ELF-1 (cell line): ENCODE measurements around the gene TREML2.

Experiments
- DNase-seq: peaks from one replicate; pipeline ENCODE4 v3.0.0-alpha.2; 2016; ENCODE audit warnings: low read depth, low spot score

Gene TREML2

DNA sequence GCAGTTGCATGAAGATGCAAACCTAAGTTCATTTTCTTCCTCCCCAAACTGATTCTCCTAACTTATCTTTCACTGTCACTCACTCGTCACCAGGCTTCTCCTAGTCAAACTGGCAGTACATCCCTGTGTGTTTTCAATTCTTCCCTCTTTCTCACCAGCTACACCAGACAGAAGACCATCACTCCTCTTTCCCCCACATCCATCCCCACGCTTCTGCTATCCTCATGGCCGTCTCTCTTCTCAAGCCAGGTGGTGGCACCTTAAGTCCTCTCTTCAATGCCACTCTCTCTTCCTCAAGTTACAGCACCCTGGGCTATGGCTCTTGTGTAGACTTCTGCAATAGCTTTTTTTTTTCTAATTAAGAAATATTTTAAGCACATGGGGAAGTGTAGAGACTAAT is 23.7 kb downstream of the TREML2 start:
- no peak for DNase-seq

DNA sequence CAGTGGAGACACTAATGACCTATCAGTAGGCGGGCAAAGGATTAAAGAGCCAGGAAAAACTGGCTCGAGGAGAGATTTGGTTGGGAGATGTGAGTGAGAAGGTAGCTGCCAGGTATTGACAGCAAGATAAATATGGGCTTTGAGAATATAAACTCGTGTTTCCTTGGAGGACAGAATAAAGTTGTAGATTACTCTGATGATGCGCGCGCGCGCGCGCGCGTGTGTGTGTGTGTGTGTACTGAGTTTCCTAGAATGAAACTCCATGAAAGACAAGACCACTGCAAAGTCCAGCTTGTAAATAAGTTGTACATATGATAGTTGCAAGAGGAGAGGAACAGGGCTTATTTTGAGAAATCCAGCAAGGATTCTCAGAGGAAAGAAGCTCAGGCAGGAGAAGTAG is 24.8 kb downstream of the TREML2 start:
- no peak for DNase-seq

DNA sequence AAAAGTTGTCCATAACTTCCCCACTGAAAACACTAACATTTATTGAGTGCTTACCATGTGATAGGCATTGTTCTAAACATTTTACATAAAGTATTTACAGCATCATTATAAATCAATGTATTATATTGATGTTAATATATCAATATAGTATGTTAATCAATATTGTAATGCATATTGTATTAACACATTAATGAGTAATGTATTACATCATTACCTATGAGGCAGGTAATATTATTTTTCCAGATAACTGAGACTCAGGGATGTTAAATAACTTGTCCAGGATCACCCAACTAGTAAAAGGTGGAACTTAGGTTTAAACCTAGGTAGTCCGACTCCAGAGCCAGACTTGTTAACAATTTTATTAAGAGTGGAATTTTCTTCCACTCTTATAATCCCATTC is 25.9 kb downstream of the TREML2 start:
- DNase-seq = no peak

DNA sequence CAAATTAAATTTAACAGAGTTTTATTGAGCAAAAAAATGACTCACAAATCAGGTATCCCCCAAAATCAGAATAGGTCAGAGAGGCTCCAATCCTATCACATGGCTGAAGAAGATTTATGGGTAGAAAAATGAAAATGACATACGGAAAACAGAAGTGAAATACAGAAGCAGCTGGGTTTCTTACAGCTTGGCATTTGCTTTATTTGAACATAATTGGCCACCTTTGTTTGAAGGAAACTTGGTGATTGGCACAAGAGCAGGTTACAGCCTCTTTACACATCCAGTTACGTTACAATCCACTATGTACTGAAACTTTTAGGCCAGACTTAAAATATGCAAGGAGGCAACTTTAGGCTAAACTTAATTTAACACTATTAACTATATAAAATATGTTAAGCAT is 26.3 kb downstream of the TREML2 start:
- DNase-seq = no peak

DNA sequence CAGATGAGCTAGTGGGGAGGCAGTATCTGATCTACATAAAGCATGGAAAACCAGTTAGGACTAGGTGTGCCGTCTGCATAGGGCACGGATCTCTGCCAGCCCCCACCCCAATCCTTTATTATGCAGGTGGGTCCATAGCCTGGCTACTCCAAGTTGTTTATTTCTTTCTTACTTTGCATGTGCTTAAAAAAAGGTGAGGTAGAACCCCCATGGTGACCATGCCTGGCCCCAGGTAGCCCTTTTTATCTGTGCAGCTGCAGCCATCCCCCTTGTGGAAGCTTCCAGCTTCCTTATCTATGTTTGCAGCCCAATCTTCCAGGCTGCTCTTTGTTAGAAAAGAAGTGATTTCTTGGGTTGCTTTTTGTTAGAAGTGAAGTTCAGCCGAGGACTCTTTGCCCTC is 29.0 kb downstream of the TREML2 start:
- DNase-seq = no peak

DNA sequence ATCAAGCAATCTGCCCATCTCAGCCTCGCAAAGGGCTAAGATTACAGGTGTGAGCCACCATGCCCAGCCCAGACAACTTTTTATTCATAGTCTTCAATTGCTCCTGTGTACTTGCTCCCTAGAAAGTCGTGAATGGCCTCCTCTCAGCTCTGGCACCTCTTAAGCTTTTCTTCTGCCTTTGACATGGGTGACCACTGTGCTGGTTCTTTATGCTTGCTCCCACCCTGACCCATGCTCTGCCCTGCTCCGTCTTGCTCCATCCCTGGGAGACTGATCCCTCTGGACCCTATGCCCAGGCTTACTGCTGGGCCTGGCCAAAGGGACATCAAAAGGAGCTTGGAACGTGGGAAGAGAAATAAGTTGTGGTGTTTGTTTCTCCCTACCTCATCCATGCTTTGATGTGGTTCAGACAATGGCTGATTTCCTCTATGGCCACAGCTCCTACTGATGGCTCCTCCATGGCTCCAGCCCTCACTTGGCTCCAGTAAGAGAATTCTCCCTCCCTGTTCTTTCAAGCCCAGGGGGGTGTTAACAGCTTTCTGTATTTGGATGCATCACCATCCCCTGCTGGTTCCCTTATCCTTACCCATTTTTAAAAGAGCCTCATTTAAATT is 30.3 kb downstream of the TREML2 start:
- DNase-seq = no peak

DNA sequence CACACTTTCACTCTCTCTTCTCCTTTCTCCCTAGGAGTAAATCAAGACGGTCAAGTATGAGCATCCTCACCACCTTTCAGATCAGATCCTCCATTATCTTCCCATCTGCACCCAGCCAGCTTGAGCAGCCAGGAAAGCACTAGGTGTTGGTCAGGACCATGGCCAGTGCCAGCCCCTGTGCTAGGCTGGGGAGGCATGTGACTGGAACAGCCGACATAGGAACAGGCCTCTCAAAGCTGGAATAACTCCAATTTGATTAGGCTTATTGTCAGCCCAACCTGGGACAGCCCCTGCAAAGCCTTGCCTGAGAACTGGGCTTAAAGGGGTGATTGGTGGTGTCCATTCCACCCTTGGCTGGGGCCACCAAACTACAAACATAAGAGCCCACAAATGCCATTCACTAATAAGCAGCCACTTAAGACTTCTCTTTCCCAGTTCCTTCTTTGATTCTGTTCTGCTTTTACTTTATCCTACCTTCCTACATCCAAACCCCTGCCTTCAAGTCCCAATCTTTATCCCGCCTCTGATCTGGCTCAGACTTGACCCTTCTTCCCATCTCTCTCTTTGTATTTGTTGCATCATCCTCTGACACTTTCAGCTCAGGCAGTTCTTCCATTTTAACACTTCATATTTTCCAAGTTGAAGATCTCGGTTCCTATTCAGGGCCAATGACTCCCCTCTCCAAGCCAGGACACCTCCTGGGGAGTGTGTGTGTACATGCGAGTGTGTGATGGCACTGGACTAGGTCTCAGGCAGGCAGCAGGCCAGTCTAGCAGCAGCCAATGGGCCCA is 33.6 kb downstream of the TREML2 start:
- DNase-seq = peak; percentile 63

DNA sequence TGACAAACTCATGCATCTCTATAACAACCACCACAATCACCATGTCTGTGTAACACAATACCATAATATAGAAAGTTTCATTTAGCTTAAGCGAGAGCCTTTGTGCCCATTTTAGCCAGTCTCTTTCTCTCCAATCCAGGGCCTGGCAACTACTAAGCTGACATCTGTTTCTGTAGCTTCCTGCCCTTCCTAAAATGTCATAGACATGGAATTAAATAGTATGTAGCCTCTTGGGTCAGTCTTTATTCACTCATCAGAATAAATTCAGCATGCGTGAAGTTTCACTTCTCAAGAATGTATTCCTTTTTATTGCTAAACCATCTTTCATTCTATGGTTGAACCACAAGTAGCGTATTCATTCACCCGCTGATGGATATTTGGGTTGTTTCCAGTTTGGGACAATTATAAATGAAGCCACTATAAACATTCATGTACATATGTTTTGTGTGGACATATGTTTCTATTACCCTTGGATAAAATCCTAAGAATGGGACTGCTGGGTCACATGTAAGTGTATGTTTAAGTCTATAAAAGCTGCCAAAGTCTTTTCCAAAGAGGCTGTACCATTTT is 36.3 kb downstream of the TREML2 start:
- DNase-seq = no peak

DNA sequence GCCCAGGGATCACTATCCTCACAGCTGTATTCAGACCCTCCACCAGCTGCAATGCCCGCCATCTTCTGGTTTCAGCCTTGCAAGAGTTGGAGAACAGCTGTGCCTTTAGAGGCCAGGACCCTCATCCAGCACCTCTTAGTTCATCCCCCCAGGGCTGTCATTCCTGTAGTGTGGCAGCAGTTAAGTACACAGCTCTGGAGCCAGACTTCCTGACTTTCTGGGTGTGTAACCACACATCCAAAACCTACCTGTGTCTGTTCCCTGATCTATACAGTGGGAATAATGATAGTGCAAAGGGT is 37.6 kb downstream of the TREML2 start:
- no peak for DNase-seq

DNA sequence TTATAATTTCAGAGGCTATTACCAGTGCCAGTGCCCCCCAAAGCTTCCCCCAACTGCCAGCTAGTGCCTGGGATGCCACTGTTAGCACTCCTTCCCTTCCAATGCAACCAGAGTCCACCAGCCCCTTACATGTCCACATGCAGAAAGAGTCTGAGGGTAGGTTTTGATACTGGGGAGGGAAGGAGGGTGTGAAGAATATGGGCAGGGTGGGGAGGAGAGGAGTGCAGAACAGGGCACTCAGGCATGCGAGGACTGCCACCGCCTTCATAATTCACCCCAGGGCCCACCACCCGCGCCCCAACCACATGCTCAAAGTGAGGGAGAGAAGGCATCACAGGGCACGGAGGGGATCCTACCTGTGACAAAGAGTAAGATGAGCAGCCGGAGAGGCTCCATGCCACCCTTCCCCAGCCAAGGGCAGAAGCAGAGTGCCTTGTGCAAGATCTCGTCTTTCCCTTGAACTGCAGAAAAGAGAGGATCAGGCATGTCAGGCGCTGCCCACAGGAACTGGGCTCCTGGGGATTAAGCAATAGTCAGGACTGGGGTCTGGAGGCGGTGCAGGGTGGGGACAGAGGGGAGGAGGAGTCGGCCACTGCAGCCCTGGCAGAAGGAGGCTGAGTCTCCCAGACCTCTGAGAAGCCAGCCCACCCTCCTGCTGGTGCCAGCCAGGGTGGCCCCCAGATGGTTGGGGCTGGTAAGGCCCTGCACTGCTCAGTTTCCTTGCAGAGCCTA is 38.1 kb downstream of the TREML2 start, which contains the start of gene TREM2:
TSS of gene TREM2 (minus strand) at position 430 of the 732 bp plus-strand sequence. CDS start at position 396, 34 bp downstream.
- DNase-seq = no peak

DNA sequence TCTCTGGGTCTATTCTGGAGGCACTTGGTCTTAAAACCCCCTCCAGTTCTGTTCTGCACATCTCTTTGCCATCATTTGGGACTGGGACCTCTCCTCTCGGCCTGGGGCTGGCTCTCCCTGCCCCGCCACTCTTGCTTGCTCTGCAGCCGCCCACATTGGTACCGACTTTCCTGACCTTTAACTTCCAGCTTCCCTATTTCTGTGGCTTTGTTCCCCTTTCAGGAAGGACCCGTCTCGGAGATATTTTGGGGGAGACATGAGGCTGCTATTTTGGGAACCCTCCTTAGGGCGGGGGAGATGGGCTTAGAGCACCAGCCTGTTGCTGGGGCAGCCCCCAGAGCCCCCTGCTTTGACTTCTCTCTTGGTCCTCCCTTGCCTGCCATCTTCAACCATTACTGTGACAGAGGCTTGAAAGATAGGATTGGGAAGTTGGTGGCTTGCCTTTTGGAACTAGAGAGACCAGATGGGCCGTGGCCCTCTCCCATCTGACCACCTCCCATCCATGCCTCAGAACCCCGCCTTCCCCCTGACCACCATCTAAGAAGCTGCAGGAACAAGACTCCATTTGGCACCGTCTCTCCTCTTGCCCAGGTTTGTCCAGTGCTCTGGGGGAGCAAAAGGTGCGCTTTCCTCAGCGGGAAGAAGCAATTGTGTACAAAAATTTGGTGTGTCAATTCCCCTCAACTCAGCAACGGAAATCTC is 38.9 kb downstream of the TREML2 start:
- no peak for DNase-seq

DNA sequence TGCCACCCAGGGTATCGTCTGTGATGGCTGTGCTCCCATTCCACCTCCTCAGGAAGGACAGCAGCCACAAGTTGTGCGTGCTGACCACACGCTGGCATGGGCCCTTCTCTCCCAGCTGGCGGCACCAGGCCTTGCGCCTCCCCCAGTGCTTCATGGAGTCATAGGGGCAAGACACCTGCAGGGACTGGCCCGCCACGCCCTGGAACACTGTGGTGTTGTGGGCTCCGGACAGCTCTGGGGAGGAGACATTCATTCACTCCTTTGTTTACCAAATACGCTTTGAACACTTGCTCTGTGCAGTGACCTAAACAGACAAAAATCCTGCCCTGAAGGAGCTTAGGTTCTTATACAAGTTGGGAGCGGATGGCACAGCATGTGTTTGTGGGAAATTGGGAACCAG is 39.6 kb downstream of the TREML2 start:
- DNase-seq = peak; percentile 89

DNA sequence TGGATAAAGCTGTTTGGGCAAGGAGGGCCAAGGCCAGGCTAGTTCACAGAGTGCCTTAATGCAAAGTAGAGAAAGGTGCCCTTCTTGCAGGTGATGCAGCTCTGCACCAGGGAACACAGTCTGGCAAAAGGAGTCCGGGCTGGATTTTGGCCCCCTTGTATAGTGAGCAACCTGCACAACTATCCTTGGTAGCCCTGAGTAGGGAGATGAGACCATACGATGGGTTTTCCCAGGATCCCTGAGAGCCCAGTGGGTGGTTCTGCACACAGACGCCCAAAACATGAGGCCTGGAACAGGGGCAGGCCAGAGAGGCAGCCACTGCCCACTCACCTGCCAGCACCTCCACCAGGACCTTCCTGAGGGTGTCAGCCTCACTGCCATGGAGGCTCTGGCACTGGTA is 40.0 kb downstream of the TREML2 start:
- DNase-seq = no peak

DNA sequence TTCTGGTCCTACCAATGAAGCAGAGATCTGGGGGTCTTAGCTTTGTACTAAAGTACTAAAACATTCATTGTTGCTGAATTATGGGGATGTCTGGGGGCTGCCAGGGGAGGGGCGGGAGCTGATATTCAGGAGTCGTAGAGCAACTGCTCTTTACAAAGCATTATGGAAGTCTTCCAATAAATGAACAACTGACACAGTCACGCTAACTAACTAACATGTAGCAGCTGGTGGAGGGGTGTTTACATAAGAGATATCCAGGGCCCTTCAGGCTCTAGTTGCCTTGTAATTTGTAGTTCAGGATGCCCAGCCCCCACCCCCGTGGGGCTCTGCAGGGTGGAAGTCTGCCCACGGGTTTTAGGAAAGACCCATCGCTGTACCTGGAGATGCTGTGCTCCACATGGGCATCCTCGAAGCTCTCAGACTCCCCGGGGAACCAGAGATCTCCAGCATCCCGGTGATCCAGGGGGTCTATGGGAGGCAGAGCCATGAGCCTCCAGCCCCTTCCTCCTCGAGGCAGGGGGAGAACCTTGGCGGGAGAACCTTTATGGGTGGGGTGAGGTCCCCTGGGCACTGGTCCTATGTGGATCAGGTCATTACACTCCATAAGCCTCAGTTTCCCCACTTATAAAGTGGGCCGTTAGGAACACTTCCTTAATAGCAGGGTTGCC is 41.4 kb downstream of the TREML2 start:
- DNase-seq = no peak

DNA sequence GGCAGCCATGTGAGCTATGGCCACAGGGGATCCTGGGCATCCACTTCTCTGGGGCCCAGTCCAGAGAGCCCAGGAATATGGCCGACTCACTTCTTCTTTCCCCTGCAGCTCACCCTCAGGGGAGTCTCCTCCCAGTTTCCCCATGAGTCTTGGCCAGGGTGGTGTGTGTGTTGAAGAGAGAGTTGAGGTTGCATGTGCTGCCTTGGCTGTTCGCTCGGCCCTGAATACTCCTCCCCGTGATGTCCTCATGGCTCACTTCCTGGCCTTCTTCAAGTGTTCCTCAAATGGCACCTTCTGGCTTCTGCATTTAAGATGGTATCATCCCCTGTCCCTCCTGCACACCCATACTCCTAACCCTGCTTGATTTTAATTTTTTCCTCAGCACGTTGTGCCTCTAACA is 43.6 kb downstream of the TREML2 start:
- DNase-seq = no peak

DNA sequence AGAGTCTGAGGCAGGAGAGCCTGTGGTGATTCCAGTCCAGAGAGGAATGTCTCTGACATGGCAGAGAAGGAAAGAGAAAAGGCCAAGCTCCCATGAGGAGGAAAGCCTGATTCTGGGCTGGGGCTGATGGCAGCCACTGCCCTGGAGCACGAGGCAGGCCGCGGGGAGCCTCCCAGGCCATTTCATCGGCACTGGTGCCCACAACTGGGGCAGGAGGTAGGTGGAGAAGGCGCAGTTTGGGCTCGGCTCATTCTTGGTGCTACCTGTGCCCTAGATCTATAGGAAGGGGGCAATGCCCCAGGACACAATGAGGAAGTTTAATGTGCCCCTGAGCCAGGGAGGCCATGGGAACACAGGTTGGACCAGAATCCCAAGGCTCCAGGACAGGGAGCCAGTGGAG is 44.2 kb downstream of the TREML2 start:
- no peak for DNase-seq

DNA sequence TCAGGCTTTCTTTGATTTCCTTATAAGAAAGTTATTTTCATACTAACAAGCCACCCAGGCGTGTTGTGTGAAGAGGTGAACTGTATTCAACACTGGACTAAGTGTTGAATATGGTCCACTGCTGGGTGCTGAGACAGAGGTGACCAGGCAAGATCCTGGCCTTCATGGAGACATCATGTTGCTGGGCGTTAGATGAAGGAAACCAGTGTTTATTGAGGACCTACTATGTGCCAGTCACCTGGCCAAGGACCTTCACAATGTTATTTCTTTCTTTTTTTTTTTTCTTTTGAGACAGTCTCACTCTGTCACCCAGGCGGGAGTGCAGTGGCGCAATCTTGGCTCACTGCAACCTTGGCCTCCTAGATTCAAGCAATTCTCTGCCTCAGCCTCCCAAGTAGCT is 44.9 kb downstream of the TREML2 start:
- no peak for DNase-seq

DNA sequence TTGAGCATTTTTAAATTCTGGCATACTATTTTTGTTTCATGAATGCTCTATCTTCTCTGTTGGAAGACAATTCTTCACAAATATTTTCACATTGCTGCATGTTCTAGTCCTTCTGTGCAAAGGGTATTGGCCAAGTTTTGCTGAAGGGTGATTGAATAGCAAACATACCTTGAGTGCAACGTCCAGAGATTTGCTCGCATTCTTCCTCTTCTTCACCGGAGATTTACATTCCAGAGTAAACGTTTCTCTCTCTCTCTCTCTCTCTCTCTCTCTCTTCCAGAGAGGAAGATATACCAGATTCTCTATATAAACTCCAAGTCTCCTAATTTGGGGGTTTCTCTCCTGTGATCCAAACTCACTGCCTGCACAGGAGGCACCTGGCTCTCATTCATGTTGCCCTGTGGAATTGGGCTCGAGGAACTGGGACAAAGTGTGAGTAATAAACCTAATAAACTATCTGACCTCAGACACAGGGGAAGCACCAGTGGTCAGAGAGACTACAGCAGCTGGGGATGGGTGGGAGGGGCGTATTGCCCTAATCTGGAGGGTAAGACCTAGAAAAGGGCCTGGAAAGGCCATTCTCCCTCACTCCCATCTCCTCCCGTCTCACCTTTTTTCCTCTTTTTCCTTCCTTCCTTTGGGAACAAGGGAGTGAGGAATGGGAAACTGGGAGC is 45.7 kb downstream of the TREML2 start:
- no peak for DNase-seq

DNA sequence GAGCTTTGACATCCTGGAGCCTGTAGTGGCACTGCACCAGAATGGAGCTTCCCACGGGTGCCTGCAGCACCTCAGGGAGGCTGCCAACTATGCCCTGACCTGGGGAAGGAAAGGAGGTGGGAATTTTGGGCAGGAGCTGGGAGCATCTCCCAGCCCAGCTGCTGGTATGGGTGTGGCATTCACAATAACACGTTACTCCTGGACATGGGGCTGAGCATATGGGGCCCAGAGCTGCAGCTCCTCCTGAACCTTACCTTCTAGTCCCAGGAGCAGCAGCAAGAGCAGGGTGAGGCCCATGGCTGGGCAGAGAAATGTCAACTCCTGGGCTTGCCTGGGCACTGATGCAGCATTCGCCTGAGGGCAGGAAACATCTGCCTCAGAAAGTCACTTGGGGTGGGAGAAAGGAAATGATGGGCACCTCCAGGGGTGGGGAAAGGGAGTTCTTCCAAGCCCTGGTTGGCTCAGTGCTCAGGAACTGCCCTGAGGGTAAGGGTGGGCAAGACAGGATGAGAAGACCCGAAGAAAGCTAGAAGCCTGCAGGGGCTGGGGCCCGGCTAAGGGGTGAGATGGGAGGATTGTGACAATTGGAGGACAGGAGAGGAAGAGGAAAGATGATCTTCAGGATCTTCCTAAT is 46.8 kb downstream of the TREML2 start, which contains the start of gene TREML1:
TSS of gene TREML1 (minus strand) at position 356 of the 634 bp plus-strand sequence. CDS start at position 297, 59 bp downstream.
- peak; percentile 27 for DNase-seq

DNA sequence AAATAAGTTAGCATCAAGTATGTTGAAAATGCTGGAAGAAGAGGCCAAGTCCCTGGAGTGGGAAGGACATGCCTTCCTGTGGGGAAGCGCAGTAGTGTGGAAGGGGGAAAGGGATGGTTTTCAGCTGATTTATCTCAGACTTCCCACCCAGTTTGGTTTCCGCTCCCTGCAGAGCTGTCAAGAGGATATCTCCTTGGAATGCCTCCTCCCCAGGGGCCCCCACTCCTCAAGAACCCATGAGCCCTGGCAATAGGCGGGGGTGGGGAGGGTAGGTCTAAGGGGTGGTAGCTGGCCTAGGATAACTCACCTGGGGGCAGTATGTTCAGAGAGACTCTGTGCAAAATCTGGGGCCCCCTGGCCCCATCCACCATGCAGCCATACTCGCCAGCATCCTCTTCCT is 47.5 kb downstream of the TREML2 start:
- no peak for DNase-seq
